ENCODE measurements around the gene SARDH. TPM values are rescaled to one million over a fixed set of nuclear protein-coding genes. Genes with fewer than 3 reads are reported as not detected.

The SARDH gene
- total and polyA plus RNA-seq, 2 donors (not counting 3 experiments of a cell fraction or from before 2014, with no cell fraction given), result 0.19 to 0.44 TPM

- POLR2A ChIA-PET, result no interaction called here
- H3K27ac ChIP-seq (ENCODE audit: insufficient read depth, low read depth, low read length), result no peak overlapping the region
- H3K9me1 ChIP-seq (replicated peaks; ENCODE audit: control insufficient read depth, extremely low read depth, insufficient read depth, low read length), result no peaks in the 10 kb centered on the region
- no peak for DNase-seq (ENCODE audit: low read depth, low spot score)
- H3K4me1 ChIP-seq (ENCODE audit: control insufficient read depth, extremely low read depth, insufficient read depth, low read length), result no peaks in the 10 kb centered on the region
- H4K20me1 ChIP-seq (replicated peaks; ENCODE audit: control insufficient read depth, extremely low read depth, insufficient read depth, low read length), result no peaks in the 10 kb centered on the region
- intact Hi-C loops (cut with micrococcal nuclease), result no loop called here
- H3K9ac ChIP-seq (replicated peaks; ENCODE audit: extremely low read depth, insufficient read depth, low read length), result no peak overlapping the region
- no peaks in the 10 kb centered on the region for H3K27me3 ChIP-seq (ENCODE audit: control insufficient read depth in 2 of 2, insufficient read depth in 2 of 2, low read length in 2 of 2)
- no peak for FAIRE-seq
- CTCF ChIA-PET, result interaction anchor here (1.1 kb wide), 1 partner anchor 26 kb away, joined by 3 read pairs; no protein-coding TSS in a partner anchor
- no peak for TF ChIP-seq POLR2AphosphoS5 (IDR thresholded peaks at IDR 0.05; ENCODE audit: insufficient read depth, low read depth, low read length)
- TF ChIP-seq FOS (IDR thresholded peaks at IDR 0.05; ENCODE audit: borderline replicate concordance, insufficient read depth, low read length), result no peak
- no peak for TF ChIP-seq MAX (IDR thresholded peaks at IDR 0.05; ENCODE audit: insufficient read depth, insufficient read length)
- BruUV-seq (replicated peaks), result no TSS peak
- dilution Hi-C loops (cut with MboI; ENCODE audit: extremely low pct_ligation_motif_present, low sequenced_read_pairs), result no loop called here
- H3K4me3 ChIP-seq (replicated peaks in 1 of 3; ENCODE audit: insufficient read depth in 1 of 3, low read depth in 1 of 3, low read length in 3 of 3), result no peak overlapping the region
- no peak overlapping the region for H3K4me2 ChIP-seq (ENCODE audit: insufficient read depth, low read length)
- no peaks in the 10 kb centered on the region for H3K9me3 ChIP-seq (replicated peaks; ENCODE audit: control insufficient read depth, insufficient read depth, low read length)
- no peaks in the 10 kb centered on the region for H3K79me2 ChIP-seq (ENCODE audit: control insufficient read depth, insufficient read depth, low read length)
- H2AFZ ChIP-seq (ENCODE audit: low read depth, low read length), result no peak overlapping the region
- H3K36me3 ChIP-seq (ENCODE audit: control insufficient read depth in 2 of 2, extremely low read depth in 1 of 2, insufficient read depth in 2 of 2, low read length in 2 of 2), result no peaks in the 10 kb centered on the region
Measured at GRCh38 chr9:133716564-133717112, 21.5 kb downstream of the SARDH start.

DNA sequence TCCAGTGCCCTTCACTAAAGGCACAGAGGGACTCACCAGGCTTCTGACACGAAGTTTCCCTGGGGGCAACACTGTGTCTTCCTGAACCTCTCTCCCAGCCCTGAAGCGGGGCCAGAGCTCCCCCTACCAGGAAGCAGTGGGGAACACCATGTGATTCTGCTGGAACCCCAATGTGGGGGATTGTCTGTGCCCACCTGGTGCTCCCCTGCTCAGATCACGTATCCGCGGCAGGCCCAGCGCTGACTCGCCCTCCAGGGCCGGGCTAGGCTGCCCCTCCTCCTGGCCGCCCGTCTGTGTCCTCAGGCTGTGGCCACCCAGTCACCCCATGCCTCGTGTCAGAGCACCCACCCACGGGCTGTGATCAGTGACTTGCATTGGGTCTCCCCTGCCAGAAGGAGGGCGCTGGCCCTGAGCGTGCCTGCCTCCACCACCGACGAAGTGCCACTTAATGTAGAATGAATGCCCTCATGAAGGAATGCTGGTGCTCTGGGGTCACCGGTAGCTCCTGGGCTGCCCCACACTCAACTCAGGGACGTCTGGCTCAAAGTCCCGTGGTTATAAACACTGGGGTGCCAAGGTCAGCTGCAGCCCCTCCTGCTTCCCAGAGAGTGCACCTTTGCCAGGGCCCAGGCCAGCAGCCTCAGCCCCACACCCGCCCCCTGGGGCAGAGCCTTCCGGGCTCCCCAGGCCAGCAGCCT, 22.1 kb downstream of the SARDH start:
- no peak overlapping the region for H3K9ac ChIP-seq (replicated peaks; ENCODE audit: extremely low read depth, insufficient read depth, low read length)
- H3K4me1 ChIP-seq (ENCODE audit: control insufficient read depth, extremely low read depth, insufficient read depth, low read length), result no peaks in the 10 kb centered on the region
- no peaks in the 10 kb centered on the region for H3K36me3 ChIP-seq (ENCODE audit: control insufficient read depth in 2 of 2, extremely low read depth in 1 of 2, insufficient read depth in 2 of 2, low read length in 2 of 2)
- dilution Hi-C loops (cut with MboI; ENCODE audit: extremely low pct_ligation_motif_present, low sequenced_read_pairs) (no loop called here), intact Hi-C loops (cut with micrococcal nuclease) (no loop called here)
- TF ChIP-seq JUN (IDR thresholded peaks at IDR 0.05; ENCODE audit: borderline replicate concordance, insufficient read depth, insufficient read length, low read depth), result no peak
- TF ChIP-seq POLR2AphosphoS5 (IDR thresholded peaks at IDR 0.05; ENCODE audit: insufficient read depth, low read depth, low read length), result no peak
- TF ChIP-seq EZH2 (IDR thresholded peaks at IDR 0.05; ENCODE audit: borderline replicate concordance, low read depth, low read length, severe bottlenecking), result no peak
- no peak for TF ChIP-seq MAX (IDR thresholded peaks at IDR 0.05; ENCODE audit: insufficient read depth, insufficient read length)
- TF ChIP-seq, protein P1, sequence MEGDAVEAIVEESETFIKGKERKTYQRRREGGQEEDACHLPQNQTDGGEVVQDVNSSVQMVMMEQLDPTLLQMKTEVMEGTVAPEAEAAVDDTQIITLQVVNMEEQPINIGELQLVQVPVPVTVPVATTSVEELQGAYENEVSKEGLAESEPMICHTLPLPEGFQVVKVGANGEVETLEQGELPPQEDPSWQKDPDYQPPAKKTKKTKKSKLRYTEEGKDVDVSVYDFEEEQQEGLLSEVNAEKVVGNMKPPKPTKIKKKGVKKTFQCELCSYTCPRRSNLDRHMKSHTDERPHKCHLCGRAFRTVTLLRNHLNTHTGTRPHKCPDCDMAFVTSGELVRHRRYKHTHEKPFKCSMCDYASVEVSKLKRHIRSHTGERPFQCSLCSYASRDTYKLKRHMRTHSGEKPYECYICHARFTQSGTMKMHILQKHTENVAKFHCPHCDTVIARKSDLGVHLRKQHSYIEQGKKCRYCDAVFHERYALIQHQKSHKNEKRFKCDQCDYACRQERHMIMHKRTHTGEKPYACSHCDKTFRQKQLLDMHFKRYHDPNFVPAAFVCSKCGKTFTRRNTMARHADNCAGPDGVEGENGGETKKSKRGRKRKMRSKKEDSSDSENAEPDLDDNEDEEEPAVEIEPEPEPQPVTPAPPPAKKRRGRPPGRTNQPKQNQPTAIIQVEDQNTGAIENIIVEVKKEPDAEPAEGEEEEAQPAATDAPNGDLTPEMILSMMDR (IDR thresholded peaks at IDR 0.05; ENCODE audit: extremely low read depth in 1 of 2, insufficient read depth in 1 of 2, low read depth in 1 of 2, low read length in 2 of 2), result peak in 1 of 2 donors; percentile 9
- TF ChIP-seq POLR2A (IDR thresholded peaks at IDR 0.05; ENCODE audit: low read depth, low read length), result no peak
- no peak for TF ChIP-seq FOS (IDR thresholded peaks at IDR 0.05; ENCODE audit: borderline replicate concordance, insufficient read depth, low read length)
- no peak for TF ChIP-seq MYC (IDR thresholded peaks at IDR 0.05; ENCODE audit: low read depth, low read length)
- H3K4me2 ChIP-seq (ENCODE audit: insufficient read depth, low read length), result no peak overlapping the region
- H3K27me3 ChIP-seq (ENCODE audit: control insufficient read depth in 2 of 2, insufficient read depth in 2 of 2, low read length in 2 of 2), result no peaks in the 10 kb centered on the region
- H4K20me1 ChIP-seq (replicated peaks; ENCODE audit: control insufficient read depth, extremely low read depth, insufficient read depth, low read length), result no peaks in the 10 kb centered on the region
- POLR2A ChIA-PET, result no interaction called here
- H2AFZ ChIP-seq (ENCODE audit: low read depth, low read length), result no peak overlapping the region
- no peak overlapping the region for H3K27ac ChIP-seq (ENCODE audit: insufficient read depth, low read depth, low read length)
- CTCF ChIA-PET, result interaction anchor here (1.1 to 2.1 kb wide), 2 partner anchors 26 to 27 kb away, joined by 3 to 7 read pairs; no protein-coding TSS in a partner anchor
- H3K9me1 ChIP-seq (replicated peaks; ENCODE audit: control insufficient read depth, extremely low read depth, insufficient read depth, low read length), result no peaks in the 10 kb centered on the region
- H3K79me2 ChIP-seq (ENCODE audit: control insufficient read depth, insufficient read depth, low read length), result no peaks in the 10 kb centered on the region
- no peak overlapping the region for H3K4me3 ChIP-seq (replicated peaks in 1 of 3; ENCODE audit: insufficient read depth in 1 of 3, low read depth in 1 of 3, low read length in 3 of 3)
- no peaks in the 10 kb centered on the region for H3K9me3 ChIP-seq (replicated peaks; ENCODE audit: control insufficient read depth, insufficient read depth, low read length)
- no peak for FAIRE-seq
- no peak for DNase-seq (ENCODE audit: low read depth, low spot score)
- no TSS peak for BruUV-seq (replicated peaks)
